SKM-1 treated with dmso at 0.1 percent for 144 hours (cell line): ENCODE measurements around the gene CSF1R.

Experiments used
- DNase-seq: peaks from one replicate; lab custom pipeline; 2025; ENCODE audit not compliant: unreplicated experiment; lab: John Stamatoyannopoulos, UW

CSF1R gene

DNA sequence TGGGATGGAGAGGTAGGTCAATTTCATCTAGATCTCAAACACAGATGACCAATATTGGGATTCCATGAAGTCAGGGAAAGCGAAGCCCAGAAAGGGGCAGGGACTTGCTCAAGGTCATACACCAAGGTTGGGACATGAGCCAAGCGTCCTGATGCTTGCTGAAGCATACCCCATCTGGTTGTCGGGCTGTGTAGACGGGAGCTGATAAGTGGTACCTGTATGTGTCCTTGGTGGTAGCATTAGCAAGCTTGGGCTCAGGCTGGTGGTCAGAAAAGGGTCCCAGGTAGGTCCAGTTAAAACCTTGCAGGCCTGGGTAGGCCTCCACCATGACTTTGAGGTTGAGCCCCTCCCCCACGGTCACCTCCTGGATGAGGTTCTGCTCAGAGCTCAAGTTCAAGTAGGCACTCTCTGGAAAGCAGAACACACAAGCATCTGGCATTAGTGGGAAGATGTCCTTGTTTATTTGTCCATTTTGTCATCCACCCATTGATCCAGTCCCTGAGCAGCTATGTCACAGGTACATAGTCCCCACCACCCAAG, 13.2 kb downstream of the CSF1R start:
- DNase-seq: no peak

GRCh38 chr5:150070821-150071220, 15.5 kb downstream of the CSF1R start:
- no peak for DNase-seq

DNA sequence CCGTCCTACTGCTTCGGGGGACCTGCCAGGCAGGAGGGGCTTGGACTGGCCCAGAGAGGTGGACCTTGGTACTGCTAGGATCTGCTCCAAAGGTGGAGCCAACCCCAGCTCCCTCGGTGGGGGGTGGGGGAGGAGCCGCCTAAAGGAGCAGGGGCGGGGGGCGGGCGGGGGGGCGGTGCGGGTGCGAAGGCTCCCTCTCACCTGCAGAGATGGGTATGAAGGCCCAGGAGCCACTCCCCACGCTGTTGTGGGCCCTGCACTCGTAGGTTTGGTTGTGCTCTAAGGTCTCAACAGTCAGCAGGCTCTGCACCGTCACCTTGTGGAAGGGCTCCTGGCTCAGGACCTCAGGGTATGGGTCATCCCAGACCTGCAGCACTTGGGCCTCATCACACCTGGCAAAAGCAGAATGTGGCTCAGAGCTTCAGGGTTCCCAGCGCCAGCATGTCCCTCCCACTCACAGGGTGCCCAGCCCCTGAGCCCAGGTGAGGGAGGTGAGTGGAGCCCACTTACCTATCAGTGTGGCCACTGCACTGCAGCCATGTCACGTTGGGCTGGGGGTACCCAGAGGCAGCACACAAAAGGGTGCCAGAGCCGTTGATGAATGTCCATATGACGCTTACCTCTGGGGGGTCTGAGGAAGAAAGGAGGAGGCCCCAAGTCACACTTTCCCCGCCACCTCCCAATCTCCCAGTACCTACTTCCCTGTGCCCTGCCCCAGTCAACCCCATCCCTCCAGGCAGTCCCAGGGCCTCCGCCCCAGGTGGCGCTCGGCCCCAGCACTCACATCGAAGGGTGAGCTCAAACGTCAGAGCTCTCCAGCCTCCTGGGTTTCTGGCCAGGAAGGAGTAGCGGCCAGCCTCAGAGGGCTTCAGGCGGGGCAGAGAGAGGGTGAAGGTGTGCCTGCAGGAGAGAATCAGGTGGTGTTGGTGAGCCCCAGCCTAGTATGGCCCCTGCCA, 16.4 kb downstream of the CSF1R start:
- DNase-seq: no peak

- no peak for DNase-seq
Observed at GRCh38 chr5:150068961-150069645, 17.3 kb downstream of the CSF1R start.

DNA sequence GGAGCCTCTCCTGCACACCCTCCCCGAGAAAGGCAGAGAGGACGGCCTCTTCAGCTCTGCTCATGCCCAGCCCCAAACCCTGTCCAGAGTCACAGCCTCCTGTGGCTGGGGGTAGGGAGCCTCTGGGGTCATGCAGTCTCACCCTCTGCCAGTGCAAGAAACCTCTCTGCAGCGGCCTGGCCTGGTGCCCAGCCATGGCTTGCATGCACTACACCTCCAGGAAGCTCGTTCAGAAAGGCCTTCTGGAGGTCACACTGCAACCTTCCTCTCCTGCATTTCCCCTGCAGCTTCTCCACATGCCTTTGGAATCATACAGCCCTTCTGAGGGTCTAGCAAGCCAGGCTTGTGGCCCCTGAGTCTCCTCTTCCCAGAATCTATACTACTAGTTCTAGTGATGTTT, 17.9 kb downstream of the CSF1R start:
- DNase-seq: no peak

GRCh38 chr5:150068071-150068470, 18.3 kb downstream of the CSF1R start:
- DNase-seq: no peak

GRCh38 chr5:150067405-150067960, 18.9 kb downstream of the CSF1R start:
- no peak for DNase-seq

- no peak for DNase-seq
Observed at GRCh38 chr5:150066901-150067396, 19.4 kb downstream of the CSF1R start.

DNA sequence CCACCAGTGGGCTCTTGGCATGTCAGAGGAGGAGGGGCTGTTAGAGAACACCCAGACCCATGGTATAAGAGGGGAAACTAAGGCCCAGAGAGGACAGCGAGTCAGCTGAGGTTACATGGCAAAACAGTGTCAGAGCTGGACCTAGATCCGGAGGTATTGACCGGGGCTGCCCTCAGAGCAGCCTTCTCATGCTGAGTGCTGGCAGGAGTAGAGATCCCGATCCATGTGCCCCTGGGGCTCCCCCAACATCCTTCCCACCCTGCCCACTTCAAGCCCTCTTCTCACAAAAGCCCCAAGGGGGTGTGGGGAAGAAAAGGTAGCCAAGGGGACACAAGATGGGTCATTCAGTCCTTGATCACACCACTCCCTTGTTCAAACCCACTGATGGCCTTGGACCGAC, 19.9 kb downstream of the CSF1R start:
- DNase-seq: no peak

GRCh38 chr5:150065886-150066285, 20.5 kb downstream of the CSF1R start:
- DNase-seq: no peak

GRCh38 chr5:150065346-150065745, 21.0 kb downstream of the CSF1R start:
- DNase-seq: no peak

DNA sequence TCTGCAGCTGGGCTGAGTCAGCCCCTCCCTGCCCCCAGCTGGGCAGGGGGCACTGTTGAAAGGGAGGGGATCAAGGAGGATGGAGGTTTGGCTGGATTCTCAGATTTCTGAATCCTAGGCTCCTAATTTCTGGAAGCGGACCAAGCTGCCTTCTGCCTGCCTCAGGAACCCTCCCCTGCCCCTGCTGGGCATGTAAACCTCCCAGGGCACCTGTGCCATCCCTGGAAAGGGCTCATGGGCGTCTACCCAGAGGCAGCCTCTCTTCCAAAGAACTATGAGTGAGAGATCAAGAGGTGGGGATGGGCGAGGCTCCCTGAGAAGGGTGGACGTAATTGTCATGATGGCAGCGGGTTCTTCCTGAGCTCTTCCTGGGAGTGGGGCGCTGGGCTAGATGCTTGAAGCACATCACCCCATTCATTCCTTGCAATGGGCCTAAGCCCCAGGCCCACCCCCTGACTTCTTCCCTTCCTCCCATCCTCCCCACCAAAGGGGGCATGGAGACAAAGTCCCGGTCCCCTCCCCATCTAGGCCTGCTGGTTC, 21.6 kb downstream of the CSF1R start:
- no peak for DNase-seq

- no peak for DNase-seq
Observed at GRCh38 chr5:150063638-150064037, 22.7 kb downstream of the CSF1R start.

DNA sequence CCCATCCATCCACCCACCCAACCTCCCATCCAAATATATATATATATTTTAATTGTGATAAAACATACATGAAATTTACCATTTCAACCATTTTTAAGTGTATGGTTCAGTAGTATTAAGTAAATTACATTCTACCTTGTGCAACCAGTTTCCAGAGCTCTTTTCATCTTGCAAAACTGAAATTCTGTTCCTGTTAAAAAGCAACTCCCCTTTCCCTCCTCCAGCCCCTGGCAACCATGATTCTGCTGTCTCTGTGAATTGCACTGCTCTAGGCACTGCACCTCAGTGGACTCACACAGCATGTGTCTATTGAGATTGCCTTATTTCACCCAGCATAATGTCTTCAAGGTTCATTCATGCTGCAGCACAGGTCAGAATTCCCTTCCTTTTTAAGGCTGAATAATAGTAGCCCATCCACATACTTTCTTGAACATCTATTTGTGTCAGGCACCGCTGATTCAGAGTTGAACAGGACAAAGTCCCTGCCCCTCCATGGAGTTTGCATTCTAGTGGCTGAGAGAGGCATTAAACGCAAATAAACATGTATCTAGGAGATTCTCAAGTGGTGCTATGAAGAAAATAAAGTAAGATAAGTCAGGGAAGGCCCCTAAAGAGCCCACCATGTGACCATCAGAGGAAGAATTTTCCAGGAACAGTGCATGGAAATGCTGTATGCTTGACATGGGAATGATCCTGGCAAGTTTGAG, 24.0 kb downstream of the CSF1R start:
- no peak for DNase-seq

- DNase-seq: no peak
Observed at GRCh38 chr5:150061538-150061995, 24.8 kb downstream of the CSF1R start.

- no peak for DNase-seq
Observed at GRCh38 chr5:150060471-150060870, 25.9 kb downstream of the CSF1R start.

GRCh38 chr5:150059623-150060022, 26.7 kb downstream of the CSF1R start:
- no peak for DNase-seq

DNA sequence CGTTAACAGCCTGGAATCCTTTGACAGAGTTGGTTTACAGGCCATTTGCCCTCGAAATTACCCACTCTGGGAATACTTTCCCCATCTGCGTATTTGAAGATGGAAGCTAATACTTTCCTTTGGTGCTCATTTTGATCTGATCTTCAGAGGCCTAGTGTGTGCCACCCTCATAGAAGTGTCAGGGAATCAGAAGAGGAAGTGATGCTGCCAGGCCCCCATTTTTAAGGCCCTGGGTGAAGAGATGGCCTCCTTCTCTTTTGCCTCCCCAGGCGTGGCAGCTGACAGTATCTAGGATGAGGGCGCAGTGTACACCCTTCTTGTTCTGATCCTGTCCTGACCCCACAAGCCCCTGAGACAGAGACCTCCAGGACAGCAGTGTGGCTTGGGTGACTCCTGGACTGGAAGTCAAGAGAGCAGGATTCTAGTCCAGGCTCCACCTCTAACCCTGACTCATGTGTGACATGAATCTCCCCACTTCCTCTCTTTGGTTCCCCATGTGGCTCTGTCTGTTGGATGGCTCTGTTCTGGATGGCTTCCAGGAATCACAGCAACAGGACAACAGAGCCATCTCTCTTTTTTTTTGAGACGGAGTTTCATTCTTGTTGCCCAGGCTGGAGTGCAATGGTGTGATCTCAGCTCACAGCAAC, 27.8 kb downstream of the CSF1R start:
- DNase-seq: peak; percentile 88

DNA sequence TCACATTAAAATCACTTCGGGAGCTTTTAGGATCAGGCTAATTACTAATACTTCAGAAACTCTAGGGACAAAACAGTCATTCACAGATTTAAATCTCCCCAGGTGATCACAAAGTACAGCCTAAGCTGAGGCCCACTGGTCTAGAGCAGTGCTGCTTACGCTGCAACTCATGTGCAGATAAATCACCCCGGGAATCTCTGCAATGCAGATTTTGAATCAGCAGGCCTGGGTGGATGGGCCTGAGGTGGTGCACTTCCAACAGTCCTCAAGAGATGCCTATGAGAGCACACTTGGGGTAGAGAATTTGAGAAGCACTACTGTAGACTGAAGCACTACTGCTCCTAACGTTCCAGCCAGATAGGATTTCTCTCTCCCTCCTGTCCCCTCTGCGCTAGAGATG, 28.4 kb downstream of the CSF1R start:
- DNase-seq: no peak

DNA sequence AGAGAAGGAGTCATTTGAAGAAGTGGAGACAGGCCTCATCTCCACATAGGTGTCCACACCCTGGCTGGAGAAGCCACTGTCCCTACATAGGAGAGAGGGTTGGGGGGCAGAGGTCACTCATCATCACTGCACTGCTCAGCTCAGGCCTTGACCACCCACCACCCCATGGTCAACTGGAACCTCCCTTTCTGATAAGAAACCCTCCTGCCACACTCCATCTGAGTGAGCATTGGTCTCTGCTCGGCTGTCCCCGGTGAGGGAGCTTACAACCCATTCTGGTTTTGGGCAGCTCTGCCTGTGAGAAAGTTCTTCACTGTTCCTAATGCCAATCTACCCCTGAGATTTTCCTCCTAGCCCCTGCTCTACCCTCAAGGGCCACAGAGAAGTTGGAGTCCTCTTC, 28.8 kb downstream of the CSF1R start:
- DNase-seq: no peak
